HepG2 (cell line): ENCODE results near the gene GRHL1. TPM values are rescaled to one million over a fixed set of nuclear protein-coding genes. Genes with fewer than 3 reads are reported as not detected.
A peak's percentile ranks its signal among the peaks of the same experiment; 100 is the strongest.

ENCODE experiments used
- ARHGAP35 ChIP-seq: sonication (generic); formaldehyde crosslinking; IDR thresholded peaks from 2 replicates; pipeline ENCODE4 v1.9.0; 2022; ENCODE audit warnings: mild to moderate bottlenecking, inconsistent platforms, moderate library complexity, missing genetic modification reagents, borderline replicate concordance
- ARID3A ChIP-seq: IDR thresholded peaks from 2 replicates; pipeline ENCODE4 v1.6.1; 2012; ENCODE audit warnings: low read depth, low read length, improper control_type of control experiment
- ASH2L ChIP-seq: fragments of 300-600, 200-600 bp; sonication (generic); IDR thresholded peaks from 2 replicates; pipeline ENCODE4 v1.7.0; 2017; ENCODE audit warnings: low read depth, mild to moderate bottlenecking, moderate library complexity, mixed read lengths, low read length; ENCODE audit not compliant: insufficient read length
- ATF7-NPFF ChIP-seq: sonication (generic); formaldehyde crosslinking; IDR thresholded peaks from 2 replicates; pipeline ENCODE4 v1.8.1; 2023; ENCODE audit warnings: mild to moderate bottlenecking, low read depth, missing genetic modification reagents, moderate library complexity
- DR1 ChIP-seq: sonication (generic); formaldehyde crosslinking; IDR thresholded peaks from 2 replicates; pipeline ENCODE4 v1.8.0; 2021; ENCODE audit warnings: mild to moderate bottlenecking, missing genetic modification reagents, inconsistent platforms
- ERF ChIP-seq: IDR thresholded peaks from 2 replicates; pipeline ENCODE4 v1.6.1; 2018; ENCODE audit warnings: missing biosample characterization, missing genetic modification reagents
- HMGA1 ChIP-seq: sonication (generic); formaldehyde crosslinking; conservative IDR thresholded peaks from 2 replicates; pipeline ENCODE4 v1.4.0; 2020; ENCODE audit warnings: missing genetic modification reagents
- HNF4A ChIP-seq: sonication (generic); formaldehyde crosslinking; IDR thresholded peaks from 2 replicates; pipeline ENCODE4 v1.4.0; 2020; ENCODE audit warnings: missing genetic modification reagents
- HOXD1 ChIP-seq: sonication (generic); formaldehyde crosslinking; IDR thresholded peaks from 2 replicates; pipeline ENCODE4 v1.5.0; 2020; ENCODE audit warnings: missing genetic modification reagents
- JARID2 ChIP-seq: sonication (generic); formaldehyde crosslinking; IDR thresholded peaks from 2 replicates; pipeline ENCODE4 v1.8.1; 2023; ENCODE audit warnings: missing genetic modification reagents, inconsistent platforms; ENCODE audit not compliant: insufficient replicate concordance
- KLF12 ChIP-seq: sonication (generic); formaldehyde crosslinking; IDR thresholded peaks from 2 replicates; pipeline ENCODE4 v1.4.0; 2020; ENCODE audit warnings: missing genetic modification reagents, borderline replicate concordance
- MLLT10 ChIP-seq: sonication (generic); formaldehyde crosslinking; IDR thresholded peaks from 2 replicates; pipeline ENCODE4 v1.4.0; 2020; ENCODE audit warnings: missing genetic modification reagents
- NR2C2 ChIP-seq: sonication (generic); formaldehyde crosslinking; IDR thresholded peaks from 2 replicates; pipeline ENCODE4 v1.4.0; 2020; ENCODE audit warnings: missing genetic modification reagents, mild to moderate bottlenecking, moderate library complexity, borderline replicate concordance
- PCBP1 ChIP-seq: fragments of 200-400 bp; formaldehyde crosslinking; IDR thresholded peaks from 2 replicates; pipeline ENCODE4 v1.6.1; 2017; ENCODE audit warnings: mild to moderate bottlenecking, low read depth, low read length, borderline replicate concordance
- PRMT3 ChIP-seq: sonication (generic); formaldehyde crosslinking; IDR thresholded peaks from 2 replicates; pipeline ENCODE4 v1.8.1; 2022; ENCODE audit warnings: low read depth, mild to moderate bottlenecking, moderate library complexity, missing genetic modification reagents, borderline replicate concordance
- RCOR2 ChIP-seq: IDR thresholded peaks from 2 replicates; pipeline ENCODE4 v1.6.1; 2016; ENCODE audit warnings: missing biosample characterization, missing genetic modification reagents
- SMARCC2 ChIP-seq: fragments of 450-650 bp; IDR thresholded peaks from 2 replicates; pipeline ENCODE4 v1.6.1; 2017; ENCODE audit warnings: antibody characterized with exemption, mild to moderate bottlenecking
- TAF15 ChIP-seq: fragments of 200-400 bp; formaldehyde crosslinking; IDR thresholded peaks from one replicate; pipeline ENCODE4 v1.6.1; 2018; ENCODE audit warnings: mild to moderate bottlenecking, low read depth, low read length; ENCODE audit not compliant: poor library complexity, severe bottlenecking
- TEAD2 ChIP-seq: sonication (generic); formaldehyde crosslinking; IDR thresholded peaks from 2 replicates; pipeline ENCODE4 v1.9.0; 2021; ENCODE audit warnings: missing genetic modification reagents
- ZBTB7B ChIP-seq: sonication (generic); formaldehyde crosslinking; IDR thresholded peaks from 2 replicates; pipeline ENCODE4 v1.4.0; 2020; ENCODE audit warnings: missing genetic modification reagents
- ZFYVE20 ChIP-seq: sonication (generic); formaldehyde crosslinking; IDR thresholded peaks from 2 replicates; pipeline ENCODE4 v1.8.0; 2023; ENCODE audit warnings: low read depth, mild to moderate bottlenecking, moderate library complexity, missing genetic modification reagents, borderline replicate concordance
- ZNF136 ChIP-seq: sonication (generic); formaldehyde crosslinking; IDR thresholded peaks from 2 replicates; pipeline ENCODE4 v1.8.1; 2022; ENCODE audit warnings: low read depth, mild to moderate bottlenecking, moderate library complexity, missing genetic modification reagents
- ZNF292 ChIP-seq: sonication (generic); formaldehyde crosslinking; IDR thresholded peaks from 2 replicates; pipeline ENCODE4 v1.8.1; 2022; ENCODE audit warnings: mild to moderate bottlenecking, low read depth, missing genetic modification reagents, borderline replicate concordance
- ZNF30 ChIP-seq: sonication (generic); formaldehyde crosslinking; IDR thresholded peaks from 2 replicates; pipeline ENCODE4 v1.5.0; 2020; ENCODE audit warnings: mild to moderate bottlenecking, missing genetic modification reagents
- ZNF331 ChIP-seq: sonication (generic); formaldehyde crosslinking; IDR thresholded peaks from 2 replicates; pipeline ENCODE4 v1.4.0; 2020; ENCODE audit warnings: missing genetic modification reagents
- ZNF589 ChIP-seq: sonication (generic); formaldehyde crosslinking; conservative IDR thresholded peaks from 2 replicates; pipeline ENCODE4 v1.8.0; 2022; ENCODE audit warnings: mild to moderate bottlenecking, moderate library complexity, missing genetic modification reagents
- ZNF652 ChIP-seq: IDR thresholded peaks from 2 replicates; pipeline ENCODE4 v1.6.1; 2016; ENCODE audit warnings: low read depth, borderline replicate concordance
- ZNF761 ChIP-seq: sonication (generic); formaldehyde crosslinking; conservative IDR thresholded peaks from 2 replicates; pipeline ENCODE4 v1.4.0; 2020; ENCODE audit warnings: mild to moderate bottlenecking, missing genetic modification reagents
- ZSCAN31 ChIP-seq: sonication (generic); formaldehyde crosslinking; IDR thresholded peaks from 2 replicates; pipeline ENCODE4 v1.5.0; 2020; ENCODE audit warnings: low read depth, mild to moderate bottlenecking, missing genetic modification reagents
- polyA plus RNA-seq, 8 experiments: library from polyadenylated mRNA; depleted of rRNA in 3 of 8; stranded (reverse) in 7 of 8; unstranded in 1 of 8; fragments of >200 nt; fragmentation: Illumina TruSeq in 4 of 8; extraction: Trizol in 4 of 8; gene quantifications; 2 replicates each; pipeline versions ENCODE4 v1.2.1 to v1.2.3, GENCODE V29; 2011 to 2016; ENCODE audit warnings: low read depth in 4 of 8, missing spikeins in 1 of 8, mixed read lengths in 1 of 8; ENCODE audit not compliant: insufficient read depth in 1 of 8
- total RNA-seq, 5 experiments: library from RNA; depleted of rRNA; stranded (reverse); fragments of >200 nt; fragmentation: Illumina TruSeq; extraction: Trizol; gene quantifications; 2 replicates each; pipeline ENCODE4 v1.2.3, GENCODE V29; 2016; ENCODE audit warnings: low read depth in 1 of 5
- TF ChIP-seq, protein P1 (sequence below): sonication (generic); formaldehyde crosslinking; IDR thresholded peaks from 2 replicates; pipeline ENCODE4 v1.4.0; 2020; ENCODE audit warnings: missing genetic modification reagents

GRHL1 gene
- total and polyA plus RNA-seq, 2 of the 13 experiments (the other 11 are each of a cell fraction or from before 2014, with no cell fraction given), result 9.3 to 12.0 TPM

DNA sequence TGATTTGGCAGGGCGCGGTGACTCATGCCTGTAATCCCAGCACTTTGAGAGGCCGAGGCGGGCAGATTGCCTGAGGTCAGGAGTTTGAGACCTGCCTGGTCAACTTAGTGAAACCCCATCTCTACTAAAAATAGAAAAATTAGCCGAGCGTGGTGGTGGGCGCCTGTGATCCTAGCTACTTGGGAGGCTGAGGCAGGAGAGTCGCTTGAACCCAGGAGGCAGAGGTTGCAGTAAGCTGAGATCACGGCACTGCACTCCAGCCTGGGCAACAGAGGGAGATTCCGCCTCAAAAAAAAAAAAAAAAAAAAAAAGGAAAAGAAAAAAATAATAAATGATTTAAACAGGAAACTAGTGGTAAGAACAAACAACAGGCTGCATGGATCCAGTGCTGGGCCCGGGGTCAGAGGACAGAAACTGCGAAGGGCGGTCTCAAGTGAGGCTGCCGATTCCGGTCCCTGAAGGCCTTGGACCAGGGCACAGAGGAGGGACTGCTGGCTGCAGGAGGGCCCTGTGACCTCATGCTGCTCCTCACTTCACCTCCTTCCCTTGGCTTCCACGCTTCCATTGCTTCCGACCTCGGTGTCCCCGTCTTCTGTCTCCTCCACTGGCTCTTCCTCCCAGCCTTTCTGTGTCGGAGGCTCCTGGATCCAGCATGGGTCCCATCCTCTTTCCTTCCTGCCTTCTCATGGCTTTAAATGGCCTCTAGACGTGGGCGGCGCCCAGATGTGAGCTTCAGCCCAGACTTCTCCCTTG, 2.1 kb upstream of the GRHL1 start (continued):
- no peak for TF ChIP-seq ZSCAN31 (CRISPR knock-in tag)
- TF ChIP-seq NR2C2 (CRISPR knock-in tag), result peak; percentile 74
- TF ChIP-seq ZBTB7B, result 0 out of 2 replicates have a peak, but pooled peaks have one; percentile 10
- TF ChIP-seq ATF7-NPFF, result no peak
- no peak for TF ChIP-seq HMGA1 (CRISPR knock-in tag)
- TF ChIP-seq ZNF652 (CRISPR knock-in tag), result no peak
- TF ChIP-seq ZNF331 (CRISPR knock-in tag), result 0 out of 2 replicates have a peak, but pooled peaks have one; percentile 45
- no peak for TF ChIP-seq SMARCC2
- no peak for TF ChIP-seq MLLT10
- no peak for TF ChIP-seq ZFYVE20 (CRISPR knock-in tag)
- TF ChIP-seq, protein P1, sequence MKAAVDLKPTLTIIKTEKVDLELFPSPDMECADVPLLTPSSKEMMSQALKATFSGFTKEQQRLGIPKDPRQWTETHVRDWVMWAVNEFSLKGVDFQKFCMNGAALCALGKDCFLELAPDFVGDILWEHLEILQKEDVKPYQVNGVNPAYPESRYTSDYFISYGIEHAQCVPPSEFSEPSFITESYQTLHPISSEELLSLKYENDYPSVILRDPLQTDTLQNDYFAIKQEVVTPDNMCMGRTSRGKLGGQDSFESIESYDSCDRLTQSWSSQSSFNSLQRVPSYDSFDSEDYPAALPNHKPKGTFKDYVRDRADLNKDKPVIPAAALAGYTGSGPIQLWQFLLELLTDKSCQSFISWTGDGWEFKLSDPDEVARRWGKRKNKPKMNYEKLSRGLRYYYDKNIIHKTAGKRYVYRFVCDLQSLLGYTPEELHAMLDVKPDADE (CRISPR knock-in tag), result no peak
- TF ChIP-seq HNF4A (CRISPR knock-in tag), result peak; percentile 71
- no peak for TF ChIP-seq TAF15
- TF ChIP-seq RCOR2 (CRISPR knock-in tag), result no peak
- no peak for TF ChIP-seq ARID3A
- TF ChIP-seq ZNF30 (CRISPR knock-in tag), result no peak
- TF ChIP-seq KLF12, result no peak
- TF ChIP-seq ZNF761 (CRISPR knock-in tag), result no peak
- TF ChIP-seq ASH2L, result no peak
- no peak for TF ChIP-seq DR1 (CRISPR knock-in tag)
- TF ChIP-seq ZNF589 (CRISPR knock-in tag), result no peak
- no peak for TF ChIP-seq ZNF136 (CRISPR knock-in tag)
- no peak for TF ChIP-seq PRMT3
- no peak for TF ChIP-seq JARID2 (CRISPR knock-in tag)
- no peak for TF ChIP-seq TEAD2 (CRISPR knock-in tag)
- peak; percentile 64; the same call in 1 of the 2 replicates for TF ChIP-seq ERF (CRISPR knock-in tag)
- no peak for TF ChIP-seq ARHGAP35
- peak; percentile 26; the same call in 1 of the 2 replicates for TF ChIP-seq HOXD1 (CRISPR knock-in tag)
- peak; percentile 77; the same call in 1 of the 2 replicates for TF ChIP-seq ZNF292 (CRISPR knock-in tag)
- TF ChIP-seq PCBP1, result no peak
